H1 (cell line): ENCODE results near the gene GPC6. TPM values are rescaled to one million over a fixed set of nuclear protein-coding genes. Genes with fewer than 3 reads are reported as not detected.

Source experiments
- CTCF ChIA-PET: fragments of 300-600 bp; sonication (Branson Sonifier 250); formaldehyde crosslinking; loops from one replicate; lab custom pipeline; 2021; ENCODE audit not compliant: partially characterized antibody; lab: Charles Lee
- POLR2A ChIA-PET: fragments of 300-600 bp; sonication (Branson Sonifier 250); formaldehyde crosslinking; loops from one replicate; lab custom pipeline; 2021; ENCODE audit warnings: inconsistent platforms; ENCODE audit not compliant: partially characterized antibody; lab: Charles Lee
- DNase-seq, 2 experiments: peaks; one replicate each; pipeline versions ENCODE4 v3.0.0 to v3.0.0-alpha.2; 2010 to 2022; ENCODE audit warnings: low spot score in 2 of 2, low read depth in 1 of 2, mixed read lengths in 1 of 2
- FAIRE-seq: peaks from 2 replicates; lab custom pipeline; 2011; peaks lifted over from hg19 to GRCh38; lab: Jason Lieb, UNC
- H2AFZ ChIP-seq: 2 replicates; pipeline ENCODE4 v1.8.1; 2012; ENCODE audit warnings: low read length, inconsistent platforms
- H2AK5ac ChIP-seq: 2 replicates; pipeline ENCODE4 v1.6.1; 2013; ENCODE audit warnings: low read depth, low read length
- H2BK120ac ChIP-seq: replicated peaks from 2 replicates; pipeline ENCODE3; 2013; ENCODE audit warnings: low read depth, low read length, inconsistent platforms
- H2BK12ac ChIP-seq: 2 replicates; pipeline ENCODE4 v1.6.1; 2013; ENCODE audit warnings: low read depth, low read length
- H2BK15ac ChIP-seq: 2 replicates; pipeline ENCODE4 v1.6.1; 2013; ENCODE audit warnings: low read length
- H2BK20ac ChIP-seq: 2 replicates; pipeline ENCODE4 v1.6.1; 2013; ENCODE audit warnings: low read length
- H2BK5ac ChIP-seq: 2 replicates; pipeline ENCODE4 v1.6.1; 2013; ENCODE audit warnings: low read depth, low read length
- H3K14ac ChIP-seq: 2 replicates; pipeline ENCODE4 v1.6.1; 2013; ENCODE audit warnings: inconsistent platforms; ENCODE audit not compliant: insufficient read length
- H3K18ac ChIP-seq: 2 replicates; pipeline ENCODE4 v1.6.1; 2013; ENCODE audit warnings: low read length; ENCODE audit errors: extremely low read depth
- H3K23ac ChIP-seq: 2 replicates; pipeline ENCODE4 v1.6.1; 2013; ENCODE audit warnings: inconsistent platforms; ENCODE audit not compliant: insufficient read length
- H3K23me2 ChIP-seq: 2 replicates; pipeline ENCODE4 v1.6.1; 2013; ENCODE audit warnings: low read depth, low read length
- H3K27ac ChIP-seq: 2 replicates; pipeline ENCODE4 v1.6.1; 2011; ENCODE audit warnings: low read depth, low read length, inconsistent platforms
- H3K27me3 ChIP-seq, 4 experiments: replicated peaks in 1 of 4; 1 replicate in 1 of 4; 2 replicates in 3 of 4; pipeline versions ENCODE4 v1.6.1 to v1.8.1; 2011 to 2013; ENCODE audit warnings: low read length in 3 of 4, mild to moderate bottlenecking in 3 of 4, inconsistent platforms in 2 of 4, mixed read lengths in 2 of 4, moderate library complexity in 1 of 4; ENCODE audit not compliant: control insufficient read depth in 3 of 4, insufficient read depth in 3 of 4; ENCODE audit errors: extremely low read depth in 1 of 4
- H3K36me3 ChIP-seq, 4 experiments: 2 replicates each; pipeline versions ENCODE4 v1.6.1 to v1.8.1; 2011 to 2013; ENCODE audit warnings: mild to moderate bottlenecking in 4 of 4, low read length in 3 of 4, moderate library complexity in 2 of 4, control low read depth in 1 of 4, inconsistent platforms in 1 of 4; ENCODE audit not compliant: insufficient read depth in 4 of 4, control insufficient read depth in 2 of 4
- H3K4ac ChIP-seq: replicated peaks from 2 replicates; pipeline ENCODE3; 2013; ENCODE audit warnings: low read length, low read depth, mixed read lengths, inconsistent platforms; ENCODE audit not compliant: insufficient read length
- H3K4me1 ChIP-seq, 4 experiments: replicated peaks in 1 of 4; 1 replicate in 1 of 4; 2 replicates in 3 of 4; pipeline versions ENCODE4 v1.6.1 to v1.8.1; 2011 to 2013; ENCODE audit warnings: low read length in 3 of 4, inconsistent platforms in 2 of 4, mixed read lengths in 1 of 4; ENCODE audit not compliant: insufficient read depth in 4 of 4, control insufficient read depth in 3 of 4
- H3K4me2 ChIP-seq, 2 experiments: 2 replicates each; pipeline versions ENCODE4 v1.6.1 to v1.8.1; 2011 to 2013; ENCODE audit warnings: low read depth in 2 of 2, low read length in 2 of 2, control low read depth in 1 of 2, inconsistent platforms in 1 of 2, mild to moderate bottlenecking in 1 of 2; ENCODE audit not compliant: insufficient read depth in 1 of 2
- H3K4me3 ChIP-seq, 4 experiments: fragments of 200-600, 300-600 bp in 1 of 4; sonication (generic), shearing (Covaris generic), sonication (Bioruptor Twin) in 1 of 4; 2 replicates each; pipeline versions ENCODE4 v1.5.1 to v1.8.1; 2011 to 2016; ENCODE audit warnings: low read length in 4 of 4, low read depth in 3 of 4, control low read depth in 2 of 4, inconsistent platforms in 2 of 4, mild to moderate bottlenecking in 2 of 4, mixed read lengths in 1 of 4, moderate library complexity in 1 of 4; ENCODE audit not compliant: insufficient read depth in 2 of 4; ENCODE audit errors: extremely low read depth in 1 of 4
- H3K56ac ChIP-seq: replicated peaks from 2 replicates; pipeline ENCODE3; 2013; ENCODE audit warnings: low read depth, mild to moderate bottlenecking, mixed read lengths, low read length, inconsistent platforms; ENCODE audit not compliant: insufficient read length
- H3K79me1 ChIP-seq: 2 replicates; pipeline ENCODE4 v1.6.1; 2013; ENCODE audit warnings: low read depth, low read length, control low read depth
- H3K79me2 ChIP-seq, 2 experiments: 2 replicates each; pipeline versions ENCODE4 v1.6.1 to v1.8.1; 2012 to 2013; ENCODE audit warnings: low read length in 2 of 2, mild to moderate bottlenecking in 2 of 2, inconsistent platforms in 1 of 2; ENCODE audit not compliant: insufficient read depth in 2 of 2, control insufficient read depth in 1 of 2
- H3K9ac ChIP-seq, 4 experiments: replicated peaks in 1 of 4; 1 replicate in 1 of 4; 2 replicates in 3 of 4; pipeline versions ENCODE4 v1.6.1 to v1.8.1; 2011 to 2013; ENCODE audit warnings: low read depth in 3 of 4, low read length in 3 of 4, control low read depth in 2 of 4, mild to moderate bottlenecking in 2 of 4, moderate library complexity in 2 of 4, inconsistent platforms in 1 of 4; ENCODE audit errors: extremely low read depth in 1 of 4
- H3K9me3 ChIP-seq, 2 experiments: 2 replicates each; pipeline versions ENCODE4 v1.6.1 to v1.8.1; 2012 to 2013; ENCODE audit warnings: mild to moderate bottlenecking in 2 of 2, moderate library complexity in 2 of 2, control low read depth in 1 of 2, inconsistent platforms in 1 of 2, low read depth in 1 of 2, low read length in 1 of 2, mixed read lengths in 1 of 2; ENCODE audit not compliant: insufficient read depth in 2 of 2
- H4K20me1 ChIP-seq, 2 experiments: replicated peaks in 1 of 2; 2 replicates each; pipeline versions ENCODE3 to v1.8.1; 2011 to 2013; ENCODE audit warnings: inconsistent platforms in 2 of 2, low read length in 2 of 2, mild to moderate bottlenecking in 1 of 2; ENCODE audit not compliant: insufficient read depth in 2 of 2, control insufficient read depth in 1 of 2
- H4K5ac ChIP-seq: 2 replicates; pipeline ENCODE4 v1.6.1; 2013; ENCODE audit warnings: low read length, low read depth, mixed read lengths, inconsistent platforms; ENCODE audit not compliant: insufficient read length
- H4K8ac ChIP-seq: 2 replicates; pipeline ENCODE4 v1.8.0; 2013; ENCODE audit warnings: mild to moderate bottlenecking, moderate library complexity, low read length, inconsistent platforms; ENCODE audit not compliant: insufficient read depth; ENCODE audit errors: extremely low read depth
- H4K91ac ChIP-seq: replicated peaks from 2 replicates; pipeline ENCODE3; 2013; ENCODE audit warnings: low read length, mixed read lengths, inconsistent platforms; ENCODE audit not compliant: insufficient read length
- BRCA1 ChIP-seq: IDR thresholded peaks from 2 replicates; pipeline ENCODE4 v1.6.1; 2012; ENCODE audit warnings: low read depth, low read length, improper control_type of control experiment
- CBX5 ChIP-seq: fragments of 300-800, 300-1000 bp; sonication (generic); IDR thresholded peaks from 2 replicates; pipeline ENCODE4 v1.7.1; 2016; ENCODE audit warnings: antibody characterized with exemption, low read length, low read depth
- CBX8 ChIP-seq: fragments of 300-800, 300-1000 bp; sonication (generic); IDR thresholded peaks from 2 replicates; pipeline ENCODE4 v1.7.1; 2016; ENCODE audit warnings: low read depth, low read length, borderline replicate concordance
- EGR1 ChIP-seq: IDR thresholded peaks from 2 replicates; pipeline ENCODE4 v1.6.1; 2011; ENCODE audit warnings: low read depth, low read length, borderline replicate concordance
- FOSL1 ChIP-seq: IDR thresholded peaks from 2 replicates; pipeline ENCODE4 v1.6.1; 2011; ENCODE audit warnings: mild to moderate bottlenecking, low read depth, low read length, moderate library complexity; ENCODE audit not compliant: insufficient read depth
- GTF2F1 ChIP-seq: IDR thresholded peaks from 2 replicates; pipeline ENCODE4 v1.6.1; 2012; ENCODE audit warnings: low read depth, low read length, improper control_type of control experiment, borderline replicate concordance
- RAD21 ChIP-seq, 2 experiments: IDR thresholded peaks in 1 of 2; conservative IDR thresholded peaks in 1 of 2; 2 replicates each; pipeline ENCODE4 v1.6.1; 2011; ENCODE audit warnings: low read depth in 2 of 2, low read length in 2 of 2, improper control_type of control experiment in 1 of 2, inconsistent platforms in 1 of 2, mild to moderate bottlenecking in 1 of 2, moderate library complexity in 1 of 2
- WGBS, 2 experiments: shearing (Covaris generic) in 1 of 2; methylation state at CpG; one replicate each; pipeline versions ENCODE4 v1.1.6 to v1.1.7; 2013 to 2015; ENCODE audit warnings: low lambda C conversion rate in 2 of 2, mixed read lengths in 2 of 2, inconsistent platforms in 1 of 2, low coverage in 1 of 2, missing lambda C conversion rate in 1 of 2; ENCODE audit not compliant: insufficient replicate concordance in 2 of 2, insufficient coverage in 1 of 2, insufficient read length in 1 of 2; ENCODE audit errors: extremely low coverage in 1 of 2, missing lambda C conversion rate in 1 of 2; 5-methylcytosine and 5-hydroxymethylcytosine counted together
- polyA plus RNA-seq, 7 experiments: library from polyadenylated mRNA; depleted of rRNA in 3 of 7; stranded (reverse) in 5 of 7; unstranded in 2 of 7; fragments of >200 nt in 5 of 7; fragments of 200-250 nt in 2 of 7; gene quantifications; 1 replicate in 5 of 7; 2 replicates in 1 of 7; 4 replicates in 1 of 7; pipeline versions ENCODE4 v1.2.1 to v1.2.3, GENCODE V29; 2011 to 2013; ENCODE audit warnings: missing spikeins in 2 of 7, mixed read lengths in 2 of 7
- total RNA-seq: library from RNA; stranded (reverse); fragmentation: NEBNext Ultra II Directional; extraction: Animal tissue kit (Norgen Biotek cat#: 25700); gene quantifications from 2 replicates; pipeline ENCODE4 v1.2.1, GENCODE V29; 2021
- TF ChIP-seq, protein P1 (sequence below), 3 experiments: IDR thresholded peaks; 1 replicate in 2 of 3; 2 replicates in 1 of 3; pipeline versions ENCODE4 v1.5.1 to v1.6.1; 2011; ENCODE audit warnings: low read length in 3 of 3, mild to moderate bottlenecking in 3 of 3, inconsistent platforms in 2 of 3, low read depth in 1 of 3, moderate library complexity in 1 of 3; ENCODE audit not compliant: insufficient read depth in 1 of 3; ENCODE audit errors: control extremely low read depth in 1 of 3

Gene GPC6
- total and polyA plus RNA-seq, 2 of the 8 experiments (the other 6 are each of a cell fraction or from before 2014, with no cell fraction given): 5.4 to 12.0 TPM

DNA sequence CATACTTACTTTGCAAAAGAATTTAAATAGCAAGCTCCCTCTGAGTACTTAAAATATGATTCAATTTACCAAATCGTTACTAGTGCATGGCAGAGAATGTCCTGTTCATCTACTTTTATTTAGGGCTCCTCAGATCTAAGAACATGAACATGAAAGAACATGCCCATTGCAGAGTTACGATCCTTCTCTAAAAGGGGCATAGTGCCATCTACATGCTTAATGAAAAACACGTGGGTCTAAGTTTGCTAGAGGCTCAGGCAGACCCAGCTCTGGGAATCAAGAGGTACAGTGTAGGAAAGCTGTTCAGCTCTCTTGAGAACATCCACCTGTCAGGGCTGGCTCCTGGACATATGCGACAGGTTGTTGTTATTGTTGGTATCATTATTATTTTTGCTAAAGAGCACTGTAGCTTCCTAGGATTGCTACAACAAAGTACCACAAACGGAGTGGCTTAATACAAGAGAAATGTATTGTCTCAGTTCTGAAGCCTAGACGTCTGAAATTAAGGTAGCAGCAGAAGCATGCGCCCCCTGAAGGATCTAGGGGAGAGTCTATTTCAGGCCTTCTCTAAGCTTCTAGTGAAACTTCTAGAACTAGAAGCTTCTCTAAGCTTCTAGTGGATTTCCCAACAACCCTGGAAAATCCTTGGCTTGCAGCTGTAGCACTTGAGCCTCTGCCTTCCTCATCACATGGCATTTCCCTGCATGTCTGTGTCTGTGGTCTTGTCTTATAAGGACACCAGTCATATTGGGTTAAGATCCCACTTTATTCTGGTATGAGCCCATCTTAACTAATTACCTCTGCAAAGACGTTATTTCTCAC, 1119.0 kb downstream of the GPC6 start:
- Histone ChIP-seq H3K79me1 (no peaks in the 10 kb centered on the region), H4K91ac (peak overlapping the region; percentile 31), H3K27me3 (no peaks in the 10 kb centered on the region; a peak in 1 of 7 replicates), H2AFZ (no peak overlapping the region), H3K79me2 (no peaks in the 10 kb centered on the region), H3K9ac (no peak overlapping the region), H3K14ac (no peak overlapping the region), H3K36me3 (no peaks in the 10 kb centered on the region), H3K4me3 (no peak overlapping the region), H3K4me1 (peaks cover 3 to 16% (median 5%) of the 10 kb centered on the region in 4 experiments; a peak in 5 of 7 replicates), H2BK5ac (peak overlapping the region; percentile 45; the same call in 1 of the 2 replicates), H3K4me2 (no peak overlapping the region), H4K8ac (no peak overlapping the region), H3K23ac (no peak overlapping the region), H2BK120ac (no peak overlapping the region), H2BK15ac (no peak overlapping the region), H4K20me1 (no peaks in the 10 kb centered on the region), H3K18ac (no peak overlapping the region), H3K4ac (no peak overlapping the region), H2BK12ac (peak overlapping the region; percentile 65; the same call in 1 of the 2 replicates), H3K23me2 (no peaks in the 10 kb centered on the region), H4K5ac (no peak overlapping the region), H3K27ac (no peak overlapping the region), H2BK20ac (no peak overlapping the region; the same call in 1 of the 2 replicates), H3K56ac (no peak overlapping the region), H2AK5ac (no peak overlapping the region; the same call in 1 of the 2 replicates), H3K9me3 (no peaks in the 10 kb centered on the region)
- FAIRE-seq (peak; percentile 68), DNase-seq (no peak)
- TF ChIP-seq BRCA1 (no peak), EGR1 (no peak), FOSL1 (no peak), RAD21 (IDR thresholded peaks at IDR 0.05 in 1 of 2, conservative IDR thresholded peaks at IDR 0.05 in 1 of 2; ENCODE audit: low read depth in 2 of 2, low read length in 2 of 2) (peak; percentile 41 to 52), CBX8 (no peak), GTF2F1 (no peak), CBX5 (no peak)
- TF ChIP-seq, protein P1, sequence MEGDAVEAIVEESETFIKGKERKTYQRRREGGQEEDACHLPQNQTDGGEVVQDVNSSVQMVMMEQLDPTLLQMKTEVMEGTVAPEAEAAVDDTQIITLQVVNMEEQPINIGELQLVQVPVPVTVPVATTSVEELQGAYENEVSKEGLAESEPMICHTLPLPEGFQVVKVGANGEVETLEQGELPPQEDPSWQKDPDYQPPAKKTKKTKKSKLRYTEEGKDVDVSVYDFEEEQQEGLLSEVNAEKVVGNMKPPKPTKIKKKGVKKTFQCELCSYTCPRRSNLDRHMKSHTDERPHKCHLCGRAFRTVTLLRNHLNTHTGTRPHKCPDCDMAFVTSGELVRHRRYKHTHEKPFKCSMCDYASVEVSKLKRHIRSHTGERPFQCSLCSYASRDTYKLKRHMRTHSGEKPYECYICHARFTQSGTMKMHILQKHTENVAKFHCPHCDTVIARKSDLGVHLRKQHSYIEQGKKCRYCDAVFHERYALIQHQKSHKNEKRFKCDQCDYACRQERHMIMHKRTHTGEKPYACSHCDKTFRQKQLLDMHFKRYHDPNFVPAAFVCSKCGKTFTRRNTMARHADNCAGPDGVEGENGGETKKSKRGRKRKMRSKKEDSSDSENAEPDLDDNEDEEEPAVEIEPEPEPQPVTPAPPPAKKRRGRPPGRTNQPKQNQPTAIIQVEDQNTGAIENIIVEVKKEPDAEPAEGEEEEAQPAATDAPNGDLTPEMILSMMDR (IDR thresholded peaks at IDR 0.05; ENCODE audit: control extremely low read depth in 1 of 3, insufficient read depth in 1 of 3, low read depth in 1 of 3, low read length in 3 of 3): 0 out of 4 replicates have a peak, but pooled peaks of 1 of the 3 experiments have one; percentile 6
- POLR2A ChIA-PET: no interaction called here
- CTCF ChIA-PET: interaction anchor here (0.7 to 1.8 kb wide), 15 partner anchors 9 to 846 kb away, joined by 3 to 7 read pairs (median 3); no protein-coding TSS in a partner anchor
- WGBS, 2 experiments: 74% methylated on average over 8 of the region's 8 CpGs; no CpG with 5 or more reads in 1 of the 2 experiments
